ENCODE results near the gene CLN5. TPM values are rescaled to one million over a fixed set of nuclear protein-coding genes. Genes with fewer than 3 reads are reported as not detected.

Gene CLN5
- total and polyA plus RNA-seq, 2 donors: 24.7 to 43.7 TPM

DNA sequence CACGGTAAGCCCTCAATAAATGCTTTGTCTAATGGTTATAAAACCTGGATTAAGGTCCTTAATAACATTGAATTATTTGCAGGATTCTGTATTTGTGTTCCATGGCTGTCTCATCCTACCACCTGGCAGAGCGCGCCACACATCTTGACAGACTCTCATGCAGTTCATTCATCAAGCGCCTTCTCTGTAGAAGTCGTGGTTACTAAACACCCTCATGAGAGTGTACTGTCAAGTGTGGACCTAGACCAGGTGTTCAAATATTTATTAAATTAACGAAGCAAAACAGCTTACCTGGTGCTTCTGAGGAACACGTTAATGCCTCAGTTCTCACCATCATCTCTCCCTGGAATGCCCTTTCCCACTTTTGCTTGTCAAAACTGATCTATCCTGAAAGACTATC lies 48.2 kb downstream of the CLN5 start:
- H3K36me3 ChIP-seq (ENCODE audit: insufficient read depth): no peaks in the 10 kb centered on the region
- 93% methylated on average over 7 of the region's 7 CpGs for WGBS
- no peak overlapping the region for H3K27ac ChIP-seq (ENCODE audit: low read depth)
- no peak overlapping the region for H3K4me3 ChIP-seq (ENCODE audit: low read depth, low read length)
- no peak for DNase-seq (ENCODE audit: extremely low spot score)
- H3K4me1 ChIP-seq (ENCODE audit: insufficient read depth): no peaks in the 10 kb centered on the region

DNA sequence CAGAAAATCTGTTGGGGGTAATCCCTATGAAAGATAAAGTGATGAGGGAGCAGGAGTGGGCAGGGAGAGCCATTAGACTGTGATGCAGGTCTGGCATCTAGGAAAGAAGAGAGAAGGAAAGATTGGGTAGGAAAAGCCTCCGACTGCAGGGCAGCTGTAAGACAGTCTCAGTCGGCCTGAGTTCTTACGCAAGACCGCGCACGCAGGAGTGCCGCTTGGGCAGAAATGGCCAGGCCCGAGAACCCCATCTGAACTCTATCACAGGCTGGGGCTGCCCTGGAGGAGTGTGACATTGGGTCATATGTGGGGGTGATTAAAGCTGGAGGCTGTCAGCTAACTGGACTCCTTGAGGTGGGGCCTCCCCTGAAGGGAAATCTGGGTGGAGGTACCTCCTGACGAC lies 49.0 kb downstream of the CLN5 start:
- no peak for DNase-seq (ENCODE audit: extremely low spot score)
- Histone ChIP-seq H3K27ac (ENCODE audit: low read depth) (no peak overlapping the region), H3K36me3 (ENCODE audit: insufficient read depth) (no peaks in the 10 kb centered on the region), H3K4me1 (ENCODE audit: insufficient read depth) (no peaks in the 10 kb centered on the region), H3K4me3 (ENCODE audit: low read depth, low read length) (no peak overlapping the region)
- 96% methylated on average over 9 of the region's 9 CpGs for WGBS

GRCh38 chr13:77042566-77043177 lies 50.8 kb downstream of the CLN5 start:
- no peaks in the 10 kb centered on the region for H3K4me1 ChIP-seq (ENCODE audit: insufficient read depth)
- no peak overlapping the region for H3K4me3 ChIP-seq (ENCODE audit: low read depth, low read length)
- 36% methylated on average over 5 of the region's 5 CpGs for WGBS
- H3K27ac ChIP-seq (ENCODE audit: low read depth): no peak overlapping the region
- DNase-seq (ENCODE audit: extremely low spot score): no peak
- H3K36me3 ChIP-seq (ENCODE audit: insufficient read depth): no peaks in the 10 kb centered on the region

DNA sequence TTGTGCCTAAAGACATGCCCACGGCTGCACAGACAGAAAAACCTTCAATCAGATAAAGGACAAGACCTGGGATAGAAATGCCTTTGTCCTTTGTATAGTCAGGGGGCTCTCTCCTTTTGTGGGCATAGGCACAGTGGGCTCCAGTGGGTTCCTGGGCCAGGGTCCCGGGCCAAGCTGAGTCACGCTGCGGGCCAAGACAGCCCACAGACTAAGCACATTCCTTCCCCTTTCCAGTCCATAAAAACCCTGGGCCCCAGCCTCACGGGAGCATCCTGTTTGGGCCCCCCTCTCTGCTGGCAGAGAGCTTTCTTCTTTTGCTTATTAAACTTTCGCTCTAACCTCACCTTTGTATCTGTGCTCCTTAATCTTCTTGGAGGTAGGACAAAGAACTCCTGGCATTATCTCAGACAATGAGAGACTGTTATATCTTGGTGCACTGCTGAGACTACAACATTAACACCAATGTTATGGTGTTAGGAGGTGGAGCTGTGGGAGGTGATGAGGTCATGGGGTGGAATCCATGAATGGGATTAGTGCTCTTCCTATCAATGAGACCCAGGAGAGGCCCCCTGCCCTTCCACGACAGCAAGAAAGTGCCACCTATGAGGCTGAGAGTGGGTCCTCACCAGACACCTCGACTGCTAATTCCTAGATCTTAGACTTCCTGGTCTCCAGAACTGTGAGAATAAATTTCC lies 55.9 kb downstream of the CLN5 start:
- 87% methylated on average over 8 of the region's 8 CpGs for WGBS
- Histone ChIP-seq H3K4me1 (ENCODE audit: insufficient read depth) (no peaks in the 10 kb centered on the region), H3K27ac (ENCODE audit: low read depth) (no peak overlapping the region), H3K4me3 (ENCODE audit: low read depth, low read length) (no peak overlapping the region), H3K36me3 (ENCODE audit: insufficient read depth) (no peaks in the 10 kb centered on the region)
- no peak for DNase-seq (ENCODE audit: extremely low spot score)

- Histone ChIP-seq H3K4me3 (ENCODE audit: low read depth, low read length) (no peak overlapping the region), H3K27ac (ENCODE audit: low read depth) (no peak overlapping the region), H3K4me1 (ENCODE audit: insufficient read depth) (no peaks in the 10 kb centered on the region), H3K36me3 (ENCODE audit: insufficient read depth) (peaks cover 2% of the 10 kb centered on the region)
- 78% methylated on average over 4 of the region's 4 CpGs for WGBS
- no peak for DNase-seq (ENCODE audit: extremely low spot score)
Observed at GRCh38 chr13:77048681-77049080, 56.8 kb downstream of the CLN5 start.

- 78% methylated on average over 4 of the region's 4 CpGs for WGBS
- Histone ChIP-seq H3K27ac (ENCODE audit: low read depth) (no peak overlapping the region), H3K4me1 (ENCODE audit: insufficient read depth) (no peaks in the 10 kb centered on the region), H3K4me3 (ENCODE audit: low read depth, low read length) (no peak overlapping the region), H3K36me3 (ENCODE audit: insufficient read depth) (peaks cover 2% of the 10 kb centered on the region)
- DNase-seq (ENCODE audit: extremely low spot score): no peak
Observed at GRCh38 chr13:77053192-77053591, 61.3 kb downstream of the CLN5 start.

Other genes starting within 250 kb of the CLN5 start
- 383 TPM for gene KCTD12, start 105.7 kb upstream of the CLN5 start, total RNA-seq
- gene KCTD12, start 105.7 kb upstream of the CLN5 start, polyA plus RNA-seq: 59.7 TPM
- not detected for gene ACOD1, start 43.6 kb upstream of the CLN5 start, total RNA-seq
- gene ACOD1, start 43.6 kb upstream of the CLN5 start, polyA plus RNA-seq: not detected
- 122 TPM for gene FBXL3, start 35.1 kb downstream of the CLN5 start, total RNA-seq
- gene FBXL3, start 35.1 kb downstream of the CLN5 start, polyA plus RNA-seq: 33.0 TPM